ENCODE results near the gene FLNC.

FLNC gene

DNA sequence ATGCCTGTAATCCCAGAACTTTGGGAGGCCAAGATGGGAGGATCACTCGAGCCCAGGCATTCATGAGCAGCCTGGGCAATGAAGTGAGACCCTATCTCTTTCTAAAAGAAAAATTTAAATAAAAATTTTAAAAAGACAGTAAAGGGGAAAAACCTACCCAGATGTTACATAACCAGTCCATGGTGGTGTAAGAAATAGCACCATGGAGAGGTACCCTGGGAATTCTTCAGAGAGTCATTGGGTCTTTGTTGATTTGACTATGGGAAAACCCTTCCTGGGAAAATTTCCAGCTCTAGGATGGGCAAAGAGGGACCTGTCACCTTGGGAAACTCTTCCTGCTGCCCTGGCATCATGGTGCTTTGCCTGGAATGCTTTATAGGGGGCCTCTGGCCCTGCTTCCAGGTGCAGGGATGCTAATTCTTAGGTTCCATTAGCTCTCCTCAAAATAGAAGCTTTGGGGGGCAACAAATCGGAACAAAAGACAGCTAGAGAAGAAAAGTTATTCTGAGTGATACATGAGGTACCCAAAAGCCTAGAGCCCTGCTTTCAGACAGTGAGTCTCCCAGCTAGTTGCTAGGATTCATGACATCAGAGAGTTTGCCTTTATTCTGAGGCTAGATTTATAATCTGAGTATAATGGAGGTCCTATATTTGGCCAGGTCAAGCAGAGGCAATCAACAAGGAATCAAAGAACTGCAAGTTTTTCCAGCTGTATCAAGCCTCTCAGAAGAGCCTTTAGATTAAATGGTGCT is 28.4 kb upstream of the FLNC start:
- no peak for FAIRE-seq
- no peak for DNase-seq (ENCODE audit: insufficient read length)
- no peak for TF ChIP-seq POLR2A (IDR thresholded peaks at IDR 0.05; ENCODE audit: low read depth, low read length)
- TF ChIP-seq TAF1 (IDR thresholded peaks at IDR 0.05; ENCODE audit: borderline replicate concordance, low read depth, low read length): no peak
- no peak for TF ChIP-seq POLR2AphosphoS5 (IDR thresholded peaks at IDR 0.05; ENCODE audit: low read depth, low read length)

- TF ChIP-seq TAF1 (IDR thresholded peaks at IDR 0.05; ENCODE audit: borderline replicate concordance, low read depth, low read length) (no peak), POLR2AphosphoS5 (IDR thresholded peaks at IDR 0.05; ENCODE audit: low read depth, low read length) (no peak), POLR2A (IDR thresholded peaks at IDR 0.05; ENCODE audit: low read depth, low read length) (no peak)
- FAIRE-seq (no peak), DNase-seq (ENCODE audit: insufficient read length) (no peak)
These were observed 25.7 kb upstream of the FLNC start for GRCh38 chr7:128804484-128804883.

DNA sequence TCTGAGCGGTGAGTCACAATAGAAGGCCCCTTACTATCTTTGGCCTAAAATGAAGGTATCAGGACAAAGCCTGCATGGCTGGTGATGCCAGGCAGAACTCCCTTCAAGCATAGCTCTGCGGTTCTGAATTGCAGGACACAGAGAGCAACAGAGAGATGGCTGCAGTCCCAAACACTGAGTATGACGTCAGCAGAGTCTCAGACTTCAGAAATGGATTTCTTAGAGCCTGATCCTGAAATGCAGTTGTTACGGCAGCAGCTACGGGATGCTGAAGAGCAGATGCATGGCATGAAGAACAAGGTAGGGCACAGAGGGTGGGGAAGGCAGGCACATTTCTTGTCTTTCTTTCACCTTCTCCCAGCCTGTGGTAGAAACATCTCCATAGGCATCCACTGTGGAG is 25.0 kb upstream of the FLNC start:
- no peak for TF ChIP-seq POLR2AphosphoS5 (IDR thresholded peaks at IDR 0.05; ENCODE audit: low read depth, low read length)
- TF ChIP-seq POLR2A (IDR thresholded peaks at IDR 0.05; ENCODE audit: low read depth, low read length): no peak
- no peak for TF ChIP-seq TAF1 (IDR thresholded peaks at IDR 0.05; ENCODE audit: borderline replicate concordance, low read depth, low read length)
- no peak for FAIRE-seq

DNA sequence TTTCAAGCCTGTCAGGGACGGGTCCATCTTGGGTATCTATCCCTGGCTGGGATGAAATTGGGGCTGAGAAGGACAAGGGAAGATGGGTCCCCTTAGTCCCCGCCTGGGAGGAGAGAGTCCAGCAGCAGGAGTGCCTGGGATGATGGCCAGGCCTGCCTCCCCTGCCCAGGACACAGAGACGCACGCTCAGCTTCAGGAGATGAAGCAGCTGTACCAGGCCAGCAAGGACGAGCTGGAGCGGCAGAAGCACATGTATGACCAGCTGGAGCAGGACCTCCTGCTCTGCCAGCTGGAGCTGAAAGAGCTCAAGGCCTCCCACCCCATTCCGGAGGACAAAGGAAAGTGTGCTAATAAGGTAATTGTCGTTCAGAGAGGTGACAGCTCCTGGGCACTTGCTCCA is 23.0 kb upstream of the FLNC start:
- TF ChIP-seq POLR2A (IDR thresholded peaks at IDR 0.05; ENCODE audit: low read depth, low read length) (no peak), TAF1 (IDR thresholded peaks at IDR 0.05; ENCODE audit: borderline replicate concordance, low read depth, low read length) (no peak), POLR2AphosphoS5 (IDR thresholded peaks at IDR 0.05; ENCODE audit: low read depth, low read length) (no peak)
- DNase-seq (ENCODE audit: insufficient read length) (no peak), FAIRE-seq (no peak)

More for the DNA sequence above, 25.0 kb upstream of the FLNC start:
- DNase-seq (ENCODE audit: insufficient read length): no peak

DNA sequence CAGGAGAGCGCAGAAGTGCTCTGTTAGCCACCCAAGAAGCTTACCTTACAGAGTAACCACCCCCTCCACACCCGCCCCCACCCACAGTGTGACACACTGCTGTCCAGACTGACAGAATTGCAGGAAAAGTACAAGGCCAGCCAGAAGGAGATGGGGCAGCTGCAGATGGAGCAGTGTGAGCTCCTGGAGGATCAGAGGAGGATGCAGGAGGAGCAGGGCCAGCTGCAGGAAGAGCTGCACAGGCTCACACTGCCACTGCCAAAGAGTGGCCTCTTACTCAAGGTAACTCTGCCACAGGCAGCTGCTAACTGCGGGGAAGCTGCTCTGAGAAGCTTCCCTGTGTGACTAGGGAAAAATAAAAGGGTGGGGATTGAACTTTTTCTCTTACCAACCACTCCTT is 20.8 kb upstream of the FLNC start:
- TF ChIP-seq POLR2AphosphoS5 (IDR thresholded peaks at IDR 0.05; ENCODE audit: low read depth, low read length): no peak
- no peak for TF ChIP-seq TAF1 (IDR thresholded peaks at IDR 0.05; ENCODE audit: borderline replicate concordance, low read depth, low read length)
- no peak for TF ChIP-seq POLR2A (IDR thresholded peaks at IDR 0.05; ENCODE audit: low read depth, low read length)
- FAIRE-seq (no peak), DNase-seq (ENCODE audit: insufficient read length) (no peak)

DNA sequence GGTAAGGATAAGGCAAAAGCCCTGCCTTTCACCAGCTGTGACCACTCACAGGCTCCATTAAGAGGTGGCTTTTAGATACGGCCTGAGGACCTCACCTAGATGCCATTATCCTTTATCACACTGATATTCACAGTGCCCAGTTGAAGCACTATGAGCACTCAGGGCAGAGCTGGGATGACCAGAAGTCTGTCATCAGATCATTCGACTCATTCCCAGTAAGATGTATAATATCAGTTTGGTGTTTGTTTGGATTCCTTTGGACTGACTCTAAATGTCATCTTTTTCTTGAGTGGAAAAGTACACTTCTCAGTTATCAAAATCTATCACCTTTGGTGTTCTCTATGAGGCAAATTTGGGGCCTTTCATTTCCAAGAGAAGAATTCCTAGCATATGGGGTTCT is 19.7 kb upstream of the FLNC start:
- no peak for FAIRE-seq
- TF ChIP-seq TAF1 (IDR thresholded peaks at IDR 0.05; ENCODE audit: borderline replicate concordance, low read depth, low read length) (no peak), POLR2AphosphoS5 (IDR thresholded peaks at IDR 0.05; ENCODE audit: low read depth, low read length) (no peak), POLR2A (IDR thresholded peaks at IDR 0.05; ENCODE audit: low read depth, low read length) (no peak)

DNA sequence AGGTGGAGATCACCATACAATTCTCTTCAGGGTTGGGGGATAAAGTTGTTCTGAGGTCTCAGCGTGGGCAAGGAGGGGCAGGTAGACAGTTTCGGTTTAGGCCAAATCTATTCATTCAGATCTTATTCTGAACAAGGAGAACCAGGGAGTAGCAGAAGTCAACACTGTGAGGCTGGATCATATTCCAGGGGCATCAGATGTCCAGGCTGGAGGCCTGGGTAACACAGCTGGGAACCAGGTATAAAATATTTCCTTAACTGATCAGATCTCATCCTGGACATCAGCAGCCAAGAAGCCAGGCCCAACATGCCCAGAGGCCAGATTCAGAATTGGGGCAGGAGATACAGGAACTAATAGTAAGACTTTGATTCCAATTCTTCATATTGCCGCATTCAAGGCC is 19.2 kb upstream of the FLNC start:
- no peak for TF ChIP-seq POLR2A (IDR thresholded peaks at IDR 0.05; ENCODE audit: low read depth, low read length)
- no peak for TF ChIP-seq POLR2AphosphoS5 (IDR thresholded peaks at IDR 0.05; ENCODE audit: low read depth, low read length)
- no peak for TF ChIP-seq TAF1 (IDR thresholded peaks at IDR 0.05; ENCODE audit: borderline replicate concordance, low read depth, low read length)
- DNase-seq (ENCODE audit: insufficient read length): no peak
- FAIRE-seq: no peak

More for the DNA sequence above, 19.7 kb upstream of the FLNC start:
- DNase-seq (ENCODE audit: insufficient read length): no peak

DNA sequence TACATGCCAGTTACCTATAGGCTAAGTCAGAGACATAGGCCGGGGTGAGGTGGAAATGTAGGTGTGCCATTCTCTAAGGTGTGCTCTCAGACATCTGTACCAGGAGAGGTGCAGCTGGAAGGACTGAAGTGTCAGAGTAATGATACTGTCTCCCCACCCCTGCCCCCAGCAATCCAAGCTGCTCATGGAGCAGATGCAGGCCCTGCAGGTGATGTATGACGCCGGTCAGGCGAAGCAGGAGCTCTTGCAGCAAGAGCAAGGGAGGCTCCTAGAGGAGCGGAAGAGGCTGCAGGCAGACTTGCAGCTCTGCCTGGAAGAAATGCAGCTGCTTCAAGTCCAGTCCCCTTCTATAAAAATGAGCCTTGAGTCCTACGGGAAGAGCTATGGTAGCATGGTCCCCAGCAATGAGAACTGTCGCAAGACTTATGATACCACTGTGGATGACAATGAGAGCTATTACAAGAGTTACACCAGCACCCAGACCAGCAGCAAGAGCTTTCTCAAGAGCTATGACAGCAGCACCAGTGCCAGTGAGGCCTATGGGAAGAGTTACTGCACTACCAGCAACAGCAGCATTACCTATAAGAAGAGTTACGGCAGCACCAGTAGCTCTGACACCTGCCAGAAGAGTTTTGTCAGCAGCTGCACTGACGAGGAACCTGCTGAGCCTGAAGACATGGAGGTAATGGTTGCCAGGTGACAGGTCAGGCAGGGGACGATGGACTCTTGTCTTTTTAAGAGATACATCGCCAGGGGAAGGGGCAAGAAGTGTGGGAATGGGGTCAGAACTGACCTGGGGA is 18.4 kb upstream of the FLNC start:
- FAIRE-seq: no peak
- TF ChIP-seq POLR2AphosphoS5 (IDR thresholded peaks at IDR 0.05; ENCODE audit: low read depth, low read length): no peak
- TF ChIP-seq POLR2A (IDR thresholded peaks at IDR 0.05; ENCODE audit: low read depth, low read length): no peak
- TF ChIP-seq TAF1 (IDR thresholded peaks at IDR 0.05; ENCODE audit: borderline replicate concordance, low read depth, low read length): no peak
- no peak for DNase-seq (ENCODE audit: insufficient read length)

GRCh38 chr7:128812514-128813168 is 17.6 kb upstream of the FLNC start:
- TF ChIP-seq POLR2A (IDR thresholded peaks at IDR 0.05; ENCODE audit: low read depth, low read length) (no peak), TAF1 (IDR thresholded peaks at IDR 0.05; ENCODE audit: borderline replicate concordance, low read depth, low read length) (no peak), POLR2AphosphoS5 (IDR thresholded peaks at IDR 0.05; ENCODE audit: low read depth, low read length) (no peak)
- no peak for DNase-seq (ENCODE audit: insufficient read length)
- FAIRE-seq: no peak

GRCh38 chr7:128814499-128814898 is 15.7 kb upstream of the FLNC start:
- FAIRE-seq (no peak), DNase-seq (ENCODE audit: insufficient read length) (no peak)

GRCh38 chr7:128815289-128815942 is 14.8 kb upstream of the FLNC start:
- FAIRE-seq: no peak
- no peak for DNase-seq (ENCODE audit: insufficient read length)

More at GRCh38 chr7:128814499-128814898, 15.7 kb upstream of the FLNC start:
- TF ChIP-seq POLR2A (IDR thresholded peaks at IDR 0.05; ENCODE audit: low read depth, low read length) (no peak), POLR2AphosphoS5 (IDR thresholded peaks at IDR 0.05; ENCODE audit: low read depth, low read length) (no peak), TAF1 (IDR thresholded peaks at IDR 0.05; ENCODE audit: borderline replicate concordance, low read depth, low read length) (no peak)

More at GRCh38 chr7:128815289-128815942, 14.8 kb upstream of the FLNC start:
- no peak for TF ChIP-seq POLR2AphosphoS5 (IDR thresholded peaks at IDR 0.05; ENCODE audit: low read depth, low read length)
- no peak for TF ChIP-seq TAF1 (IDR thresholded peaks at IDR 0.05; ENCODE audit: borderline replicate concordance, low read depth, low read length)
- TF ChIP-seq POLR2A (IDR thresholded peaks at IDR 0.05; ENCODE audit: low read depth, low read length): no peak
